Adipocyte (in vitro differentiated cells): ENCODE data around the gene B3GAT3.

Source experiments
- DNase-seq: peaks from one replicate; pipeline ENCODE4 v3.0.0-alpha.2; 2015; ENCODE audit warnings: low read depth
- H3K27me3 ChIP-seq: replicated peaks from 2 replicates; pipeline ENCODE4 v1.7.0; 2013; ENCODE audit warnings: mild to moderate bottlenecking, low read length, moderate library complexity; ENCODE audit not compliant: control insufficient read depth, insufficient read depth
- H3K36me3 ChIP-seq: 2 replicates; pipeline ENCODE4 v1.7.0; 2013; ENCODE audit warnings: low read length, mild to moderate bottlenecking, moderate library complexity; ENCODE audit not compliant: control insufficient read depth, insufficient read depth, severe bottlenecking
- H3K4me1 ChIP-seq: 2 replicates; pipeline ENCODE4 v1.7.0; 2013; ENCODE audit warnings: mild to moderate bottlenecking, low read length, moderate library complexity; ENCODE audit not compliant: control insufficient read depth, insufficient read depth
- H3K4me3 ChIP-seq: 2 replicates; pipeline ENCODE4 v1.7.0; 2013; ENCODE audit warnings: mild to moderate bottlenecking, low read length, moderate library complexity
- H3K9ac ChIP-seq: 2 replicates; pipeline ENCODE4 v1.7.0; 2013; ENCODE audit warnings: mild to moderate bottlenecking, low read length, moderate library complexity
- H3K9me3 ChIP-seq: 2 replicates; pipeline ENCODE4 v1.7.0; 2013; ENCODE audit warnings: mild to moderate bottlenecking, low read length, moderate library complexity; ENCODE audit not compliant: control insufficient read depth

Gene B3GAT3

DNA sequence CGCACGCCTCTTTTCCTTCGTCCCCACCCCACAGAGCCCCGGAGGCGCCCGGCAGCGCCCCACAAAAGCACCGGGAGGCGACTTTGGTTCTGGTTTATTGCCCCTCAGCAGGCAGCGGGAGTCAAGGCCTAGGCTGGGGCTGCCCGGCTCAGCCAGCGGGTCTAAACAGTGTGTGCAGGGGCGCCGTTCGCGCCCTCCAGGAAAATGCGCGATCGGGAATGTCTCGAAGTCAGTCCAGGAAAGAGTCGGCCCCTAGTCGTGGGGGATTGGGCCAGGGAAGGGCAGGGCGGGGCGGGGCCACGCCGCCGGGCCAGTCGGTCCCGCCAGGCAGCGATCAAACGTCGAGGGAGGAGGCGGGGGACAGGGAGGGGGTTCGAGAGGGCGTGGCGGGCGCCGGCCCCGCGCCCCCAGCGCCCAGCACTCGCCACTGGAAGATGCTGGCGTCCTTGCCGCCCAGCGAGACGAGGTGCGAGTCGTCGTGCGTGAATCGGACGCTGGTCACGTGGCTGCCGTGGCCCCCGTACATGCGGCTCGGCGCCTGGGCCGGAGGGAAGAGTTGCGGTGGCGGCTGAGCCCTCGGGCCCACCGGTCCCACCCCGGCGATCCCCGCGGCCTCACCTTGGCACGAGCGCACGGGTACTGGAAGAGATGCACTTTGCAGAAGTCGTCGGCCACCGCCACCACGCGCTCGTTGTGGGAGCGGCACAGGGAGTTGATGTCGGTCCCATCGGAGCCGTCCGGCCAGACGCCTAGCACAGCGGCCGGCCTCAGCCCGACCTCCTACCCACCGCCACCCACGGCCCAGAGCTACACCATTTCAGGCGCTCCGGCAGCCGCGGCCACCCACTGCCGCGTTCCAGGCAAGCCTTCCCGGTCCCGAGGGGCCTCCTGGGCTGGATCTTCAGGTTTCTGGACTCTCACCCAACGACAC is 19.4 kb downstream of the B3GAT3 start:
- Histone ChIP-seq H3K4me1 (peaks cover 40% of the 10 kb centered on the region), H3K27me3 (no peaks in the 10 kb centered on the region), H3K4me3 (peak overlapping the region; percentile 98), H3K9me3 (no peaks in the 10 kb centered on the region), H3K36me3 (peaks cover 43% of the 10 kb centered on the region), H3K9ac (peak overlapping the region; percentile 97)
- DNase-seq = peak; percentile 84

DNA sequence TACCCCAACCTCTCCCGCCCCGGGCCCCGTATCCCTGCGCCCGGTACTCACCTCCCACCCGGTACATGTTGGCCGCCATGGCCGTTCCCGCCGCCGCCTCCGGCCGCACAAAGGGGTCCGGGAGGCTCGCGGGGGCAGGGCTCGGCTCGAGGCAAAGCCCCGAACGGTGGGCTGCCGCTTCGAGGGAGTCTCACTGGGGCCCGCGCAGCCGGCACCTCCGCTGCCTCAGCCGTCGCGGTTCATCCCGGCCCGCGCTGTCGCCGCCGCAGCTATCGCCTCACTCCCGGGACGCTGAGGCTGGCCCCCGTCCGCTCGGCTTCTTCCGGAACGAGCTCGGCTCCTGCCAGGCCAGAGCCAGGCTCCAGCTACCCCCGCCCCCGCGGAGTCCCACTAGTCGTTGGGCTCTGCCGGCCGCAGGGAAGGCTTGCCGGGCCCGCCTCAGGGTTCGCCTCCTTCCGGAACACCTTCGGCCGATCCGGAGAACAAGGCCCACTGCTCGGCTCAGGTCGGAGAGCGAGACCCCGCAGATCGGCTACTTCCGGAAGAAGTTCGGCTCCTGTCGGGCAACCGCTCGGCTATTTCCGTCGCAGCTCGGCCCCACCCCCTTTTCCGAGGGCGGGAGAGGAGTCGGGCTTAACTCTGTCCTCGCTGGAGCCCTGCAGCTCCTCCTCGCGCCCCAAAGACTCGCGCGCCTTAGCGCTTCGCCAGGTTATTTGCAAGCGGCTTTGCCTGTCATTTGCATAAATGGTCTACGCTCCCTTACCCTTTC is 20.2 kb downstream of the B3GAT3 start, which contains the start of gene MTA2:
TSS of gene MTA2 (minus strand) at position 494 of the 769 bp plus-strand sequence. CDS start at position 79, 415 bp downstream.
- H3K27me3 ChIP-seq = no peaks in the 10 kb centered on the region
- DNase-seq = peak; percentile 99
- H3K9me3 ChIP-seq = no peaks in the 10 kb centered on the region
- H3K9ac ChIP-seq = peak within 1 kb of the TSS; percentile 97
- peaks cover 40% of the 10 kb centered on the region for H3K4me1 ChIP-seq
- H3K36me3 ChIP-seq = peaks cover 46% of the 10 kb centered on the region
- H3K4me3 ChIP-seq = peak within 1 kb of the TSS; percentile 98

DNA sequence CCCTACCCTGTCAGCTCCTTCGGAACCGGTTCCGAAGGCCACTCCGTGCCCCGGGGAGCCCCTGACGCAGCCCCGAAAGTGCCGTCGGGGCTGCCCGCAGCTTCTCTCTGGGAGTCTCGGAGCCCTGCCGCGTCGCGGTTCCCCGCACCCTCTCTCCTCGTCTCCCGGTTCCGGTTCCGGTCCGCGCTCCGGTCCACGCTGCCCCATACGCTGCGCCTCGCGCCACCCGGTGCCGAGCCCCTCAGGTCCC is 20.7 kb downstream of the B3GAT3 start:
- H3K9ac ChIP-seq = peak overlapping the region; percentile 97
- H3K4me1 ChIP-seq = peaks cover 40% of the 10 kb centered on the region
- peak overlapping the region; percentile 98 for H3K4me3 ChIP-seq
- DNase-seq = peak; percentile 70
- H3K9me3 ChIP-seq = no peaks in the 10 kb centered on the region
- peaks cover 48% of the 10 kb centered on the region for H3K36me3 ChIP-seq
- H3K27me3 ChIP-seq = no peaks in the 10 kb centered on the region

DNA sequence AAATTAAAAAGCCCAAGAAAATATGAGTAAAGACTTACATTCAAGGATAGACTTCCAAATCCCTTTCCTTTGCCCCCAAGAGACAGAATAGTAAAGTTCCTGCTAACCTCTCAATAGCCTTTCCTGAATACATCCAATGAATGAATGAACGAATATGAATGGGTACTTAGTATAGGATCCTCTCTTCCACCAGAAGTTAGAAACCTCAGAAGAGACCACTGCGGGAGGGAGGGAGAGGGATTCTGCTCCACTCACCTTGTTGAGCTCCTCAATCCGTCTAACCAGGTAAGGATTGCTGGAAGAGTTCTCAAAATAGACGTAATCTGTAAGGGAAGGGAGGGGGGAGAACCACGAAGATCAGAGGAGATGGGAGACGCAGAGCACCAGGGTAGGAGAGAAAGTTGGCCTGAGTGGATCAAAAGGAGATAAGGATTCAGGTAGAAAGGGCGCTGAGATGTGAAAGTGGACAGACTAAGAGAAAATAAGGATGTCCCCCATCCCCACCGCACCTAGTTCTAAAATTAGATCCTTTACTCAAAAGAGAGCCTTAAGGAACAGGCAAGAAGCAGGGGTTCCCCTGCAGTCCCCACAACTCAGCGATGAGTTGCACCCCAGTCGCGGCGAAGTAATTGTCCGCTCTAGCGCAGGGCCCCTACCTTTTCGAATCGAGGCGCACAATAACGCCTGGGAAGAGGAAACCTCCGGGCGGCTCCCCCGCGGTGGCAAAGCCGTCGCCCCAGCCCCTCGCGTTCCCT is 21.2 kb downstream of the B3GAT3 start:
- H3K27me3 ChIP-seq = no peaks in the 10 kb centered on the region
- peaks cover 40% of the 10 kb centered on the region for H3K4me1 ChIP-seq
- peaks cover 48% of the 10 kb centered on the region for H3K36me3 ChIP-seq
- H3K4me3 ChIP-seq = peak overlapping the region; percentile 98
- H3K9me3 ChIP-seq = no peaks in the 10 kb centered on the region
- peak; percentile 21 for DNase-seq
- H3K9ac ChIP-seq = peak overlapping the region; percentile 97

DNA sequence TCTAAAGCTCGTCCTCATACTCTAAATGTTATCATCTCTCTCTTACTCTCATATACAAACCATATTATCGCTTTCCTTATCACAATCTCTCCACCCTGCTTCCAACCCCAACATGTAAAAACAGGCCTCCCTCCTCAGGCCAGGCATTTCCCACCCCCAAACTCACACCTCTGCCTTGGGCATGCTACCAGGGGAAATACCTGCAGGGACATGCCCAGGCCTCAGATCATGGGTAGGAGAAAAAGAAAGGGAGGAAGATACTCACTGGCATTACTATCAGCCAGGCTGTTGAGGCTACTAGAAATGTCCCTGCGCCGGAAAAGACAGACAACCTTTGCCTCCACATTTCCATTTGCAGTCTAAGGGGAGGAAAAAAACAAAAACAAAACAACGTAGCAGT is 21.9 kb downstream of the B3GAT3 start:
- Histone ChIP-seq H3K27me3 (no peaks in the 10 kb centered on the region), H3K4me1 (peaks cover 40% of the 10 kb centered on the region), H3K9me3 (no peaks in the 10 kb centered on the region), H3K9ac (peak overlapping the region; percentile 97), H3K4me3 (peak overlapping the region; percentile 98), H3K36me3 (peaks cover 48% of the 10 kb centered on the region)
- no peak for DNase-seq

DNA sequence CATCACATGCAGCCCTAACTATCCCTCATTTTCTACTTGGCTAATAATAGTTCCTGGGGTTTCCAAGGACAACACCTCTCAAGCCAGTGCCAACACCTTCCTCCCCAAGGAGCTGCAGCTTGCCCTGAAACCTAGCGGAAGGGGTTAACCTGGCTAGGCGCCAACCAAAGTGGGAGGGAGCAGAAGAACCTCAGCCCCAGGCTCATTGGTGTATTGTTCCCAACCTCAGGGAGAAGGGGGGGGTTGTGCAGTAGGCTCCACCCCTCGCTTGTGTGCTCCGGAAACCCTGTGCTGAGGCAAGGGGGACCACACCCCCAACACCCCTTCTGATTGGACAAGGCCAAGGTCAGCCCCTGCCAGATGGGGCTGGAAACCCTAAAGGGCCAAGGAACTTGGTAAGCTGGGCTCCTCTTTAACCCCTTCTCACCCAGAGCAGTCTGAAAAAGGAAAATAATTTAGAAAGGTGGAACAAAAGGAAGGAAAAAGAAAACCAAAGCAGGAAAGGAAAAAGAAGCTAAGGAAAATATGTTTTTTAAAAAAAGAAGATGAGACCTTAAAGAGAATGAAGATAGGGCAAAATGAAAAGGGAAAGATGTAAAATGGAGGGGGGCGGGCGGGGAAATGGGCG is 22.6 kb downstream of the B3GAT3 start:
- peak; percentile 97 for DNase-seq
- H3K4me3 ChIP-seq = peak overlapping the region; percentile 98
- no peaks in the 10 kb centered on the region for H3K9me3 ChIP-seq
- peak overlapping the region; percentile 97 for H3K9ac ChIP-seq
- peaks cover 48% of the 10 kb centered on the region for H3K36me3 ChIP-seq
- H3K27me3 ChIP-seq = no peaks in the 10 kb centered on the region
- peaks cover 40% of the 10 kb centered on the region for H3K4me1 ChIP-seq

DNA sequence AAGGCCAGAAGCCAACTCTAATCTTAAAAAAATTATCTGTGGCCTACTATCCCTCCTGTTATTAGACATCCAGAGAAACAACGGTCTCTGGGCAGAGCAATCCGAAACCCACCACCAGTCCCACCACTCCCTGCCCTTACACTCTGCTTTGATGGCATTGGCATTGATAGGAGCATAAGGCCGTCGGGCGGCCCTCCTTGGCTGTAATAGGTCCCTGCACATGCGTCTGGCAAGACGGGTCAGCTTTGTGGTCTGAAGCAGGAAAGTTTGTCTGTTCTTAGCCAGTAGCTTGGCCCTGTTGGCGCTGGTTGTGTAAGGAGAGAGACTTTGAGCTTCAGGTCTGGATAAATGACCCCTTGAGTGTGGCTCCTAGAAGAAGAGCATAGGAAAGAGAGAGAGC is 26.7 kb downstream of the B3GAT3 start:
- H3K4me3 ChIP-seq = no peak overlapping the region
- H3K27me3 ChIP-seq = no peaks in the 10 kb centered on the region
- H3K36me3 ChIP-seq = peaks cover 58% of the 10 kb centered on the region
- peaks cover 26% of the 10 kb centered on the region for H3K4me1 ChIP-seq
- no peaks in the 10 kb centered on the region for H3K9me3 ChIP-seq
- H3K9ac ChIP-seq = no peak overlapping the region
- DNase-seq = no peak

DNA sequence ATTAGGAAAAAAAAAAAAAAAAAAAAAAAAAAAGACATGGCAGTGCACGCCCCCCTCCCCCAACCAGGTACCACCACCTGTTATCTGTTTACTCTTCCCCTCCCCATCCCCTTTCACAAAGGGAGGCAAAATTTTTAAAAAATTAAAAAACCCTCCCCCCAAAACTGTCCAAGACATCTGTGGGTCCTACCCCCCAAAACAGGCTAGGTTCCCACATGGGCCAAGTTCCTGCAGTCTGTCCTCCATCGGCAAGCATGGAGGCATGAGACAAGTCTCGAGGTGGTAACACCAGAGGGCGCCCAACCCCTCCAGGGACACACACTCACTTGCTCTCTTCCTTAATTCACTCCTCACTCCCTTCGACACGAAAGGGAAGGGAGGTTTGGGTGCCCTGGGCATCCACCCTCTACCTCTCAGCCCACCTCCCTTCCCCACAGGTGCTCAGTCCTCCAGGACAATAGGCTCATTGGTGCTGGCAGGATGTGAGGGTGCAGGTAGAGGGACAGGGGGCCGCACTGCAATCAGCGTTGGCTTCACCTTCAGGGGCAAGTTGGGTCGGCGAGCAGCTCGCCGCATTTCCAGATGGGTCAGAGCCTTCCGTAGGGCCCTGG is 28.2 kb downstream of the B3GAT3 start:
- H3K36me3 ChIP-seq = peaks cover 61% of the 10 kb centered on the region
- H3K9ac ChIP-seq = no peak overlapping the region
- no peak overlapping the region for H3K4me3 ChIP-seq
- H3K9me3 ChIP-seq = no peaks in the 10 kb centered on the region
- DNase-seq = peak; percentile 76
- H3K27me3 ChIP-seq = no peaks in the 10 kb centered on the region
- peaks cover 11% of the 10 kb centered on the region for H3K4me1 ChIP-seq

DNA sequence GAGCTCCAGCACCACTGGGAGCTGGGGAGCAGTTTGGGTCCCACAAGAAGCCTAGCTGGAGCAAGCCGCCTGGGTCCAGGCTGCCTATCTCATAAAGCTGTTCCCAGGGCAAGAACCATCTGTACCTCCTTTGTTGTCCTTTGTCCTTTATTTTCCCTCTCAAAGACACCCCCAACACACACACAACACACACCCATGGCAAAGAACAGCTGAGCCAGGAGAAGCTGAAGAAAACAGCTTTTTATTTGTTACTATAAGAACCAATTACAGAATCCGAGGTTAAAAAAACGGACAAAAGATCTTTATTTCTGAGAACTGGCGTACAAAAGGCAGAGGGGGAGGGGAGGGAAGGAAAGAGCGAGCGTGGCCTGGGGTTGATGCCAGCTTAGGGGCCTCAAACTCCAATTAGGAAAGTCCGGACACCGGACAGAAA is 28.8 kb downstream of the B3GAT3 start:
- Histone ChIP-seq H3K9ac (peak overlapping the region; percentile 94), H3K36me3 (peaks cover 56% of the 10 kb centered on the region), H3K4me3 (no peak overlapping the region), H3K9me3 (no peaks in the 10 kb centered on the region), H3K27me3 (no peaks in the 10 kb centered on the region), H3K4me1 (peaks cover 11% of the 10 kb centered on the region)
- no peak for DNase-seq

DNA sequence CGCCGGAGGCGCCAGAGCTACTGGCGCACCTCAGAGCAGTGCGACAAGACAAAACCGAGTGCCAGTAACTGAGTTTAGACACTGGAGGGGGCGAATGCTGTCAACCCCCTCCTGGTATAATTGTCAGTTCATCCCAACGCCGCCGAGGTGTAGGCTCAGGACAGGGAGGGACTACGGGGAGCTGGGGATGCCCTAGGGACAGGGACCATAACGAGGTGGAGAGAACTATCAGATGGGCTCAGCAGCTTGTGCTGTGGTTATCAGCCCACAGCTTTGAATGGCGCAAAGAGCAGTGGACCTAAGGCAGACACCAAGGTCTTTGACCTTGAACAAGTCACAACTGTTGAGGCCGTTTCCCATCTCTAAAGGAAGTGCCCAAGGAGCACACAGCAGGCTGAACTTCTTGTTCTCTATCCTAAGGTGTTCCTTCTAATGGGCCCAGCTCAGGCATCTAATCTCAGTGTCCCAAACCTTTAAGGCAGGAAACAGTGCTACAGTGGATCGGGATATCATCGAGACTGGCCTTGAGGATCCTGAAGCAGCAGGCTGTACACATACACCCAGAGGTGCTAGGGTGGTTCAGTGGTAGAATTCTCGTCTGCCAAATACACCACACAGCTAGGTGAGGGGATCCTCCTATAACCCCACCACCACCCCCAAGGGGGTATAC is 29.5 kb downstream of the B3GAT3 start:
- Histone ChIP-seq H3K4me1 (peaks cover 15% of the 10 kb centered on the region), H3K4me3 (peak overlapping the region; percentile 92), H3K27me3 (no peaks in the 10 kb centered on the region), H3K9ac (peak overlapping the region; percentile 94), H3K36me3 (peaks cover 56% of the 10 kb centered on the region), H3K9me3 (no peaks in the 10 kb centered on the region)
- no peak for DNase-seq
